ENCODE measurements around the gene PTPRT. TPM values are rescaled to one million over a fixed set of nuclear protein-coding genes. Genes with fewer than 3 reads are reported as not detected.

Gene PTPRT
- total and polyA plus RNA-seq, 2 experiments from 2014 or later = not detected

DNA sequence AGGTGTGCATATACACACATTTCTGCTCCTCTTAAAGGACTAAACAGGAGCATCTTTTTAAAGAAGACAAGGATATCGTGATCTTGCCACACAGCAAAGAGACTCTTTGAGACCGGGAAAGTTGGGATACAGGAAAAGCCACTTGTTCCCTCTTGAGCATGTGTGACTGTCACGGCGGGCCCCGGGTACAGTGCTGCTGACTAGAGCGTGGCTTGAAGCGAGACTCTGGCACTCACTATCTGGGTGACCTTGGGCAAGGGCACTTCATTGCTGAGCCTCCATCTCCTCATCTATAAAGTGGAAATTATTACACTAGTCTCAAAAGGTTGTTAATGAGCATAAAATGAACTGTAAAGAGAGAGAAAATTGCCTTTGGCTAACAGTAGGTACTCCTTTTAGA lies 713.9 kb downstream of the PTPRT start:
- no peaks in the 10 kb centered on the region for H3K27me3 ChIP-seq (ENCODE audit: insufficient read depth)
- ATAC-seq (no peak), DNase-seq (ENCODE audit: low spot score) (no peak)
- no peak overlapping the region for H3K27ac Mint-ChIP-seq
- TF ChIP-seq, protein P1, sequence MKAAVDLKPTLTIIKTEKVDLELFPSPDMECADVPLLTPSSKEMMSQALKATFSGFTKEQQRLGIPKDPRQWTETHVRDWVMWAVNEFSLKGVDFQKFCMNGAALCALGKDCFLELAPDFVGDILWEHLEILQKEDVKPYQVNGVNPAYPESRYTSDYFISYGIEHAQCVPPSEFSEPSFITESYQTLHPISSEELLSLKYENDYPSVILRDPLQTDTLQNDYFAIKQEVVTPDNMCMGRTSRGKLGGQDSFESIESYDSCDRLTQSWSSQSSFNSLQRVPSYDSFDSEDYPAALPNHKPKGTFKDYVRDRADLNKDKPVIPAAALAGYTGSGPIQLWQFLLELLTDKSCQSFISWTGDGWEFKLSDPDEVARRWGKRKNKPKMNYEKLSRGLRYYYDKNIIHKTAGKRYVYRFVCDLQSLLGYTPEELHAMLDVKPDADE (IDR thresholded peaks at IDR 0.05) = no peak
- TF ChIP-seq JUNB (IDR thresholded peaks at IDR 0.05; ENCODE audit: unreplicated experiment) = no peak
- TF ChIP-seq STAT1 (IDR thresholded peaks at IDR 0.05; ENCODE audit: unreplicated experiment) = no peak
- TF ChIP-seq EZH2 (IDR thresholded peaks at IDR 0.05; ENCODE audit: low read depth, unreplicated experiment) = no peak
- TF ChIP-seq, protein P2, sequence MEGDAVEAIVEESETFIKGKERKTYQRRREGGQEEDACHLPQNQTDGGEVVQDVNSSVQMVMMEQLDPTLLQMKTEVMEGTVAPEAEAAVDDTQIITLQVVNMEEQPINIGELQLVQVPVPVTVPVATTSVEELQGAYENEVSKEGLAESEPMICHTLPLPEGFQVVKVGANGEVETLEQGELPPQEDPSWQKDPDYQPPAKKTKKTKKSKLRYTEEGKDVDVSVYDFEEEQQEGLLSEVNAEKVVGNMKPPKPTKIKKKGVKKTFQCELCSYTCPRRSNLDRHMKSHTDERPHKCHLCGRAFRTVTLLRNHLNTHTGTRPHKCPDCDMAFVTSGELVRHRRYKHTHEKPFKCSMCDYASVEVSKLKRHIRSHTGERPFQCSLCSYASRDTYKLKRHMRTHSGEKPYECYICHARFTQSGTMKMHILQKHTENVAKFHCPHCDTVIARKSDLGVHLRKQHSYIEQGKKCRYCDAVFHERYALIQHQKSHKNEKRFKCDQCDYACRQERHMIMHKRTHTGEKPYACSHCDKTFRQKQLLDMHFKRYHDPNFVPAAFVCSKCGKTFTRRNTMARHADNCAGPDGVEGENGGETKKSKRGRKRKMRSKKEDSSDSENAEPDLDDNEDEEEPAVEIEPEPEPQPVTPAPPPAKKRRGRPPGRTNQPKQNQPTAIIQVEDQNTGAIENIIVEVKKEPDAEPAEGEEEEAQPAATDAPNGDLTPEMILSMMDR (conservative IDR thresholded peaks at IDR 0.05; ENCODE audit: low read depth in 2 of 2) = no peak
- H3K9me2 ChIP-seq (ENCODE audit: insufficient read depth) = no peaks in the 10 kb centered on the region
- peaks cover 5% of the 10 kb centered on the region; the same call in 1 of the 2 replicates for H3K36me3 ChIP-seq (ENCODE audit: insufficient read depth)
- peaks cover 32% of the 10 kb centered on the region for H3K36me3 Mint-ChIP-seq (ENCODE audit: low read depth)
- no peaks in the 10 kb centered on the region for H3K79me2 ChIP-seq (replicated peaks; ENCODE audit: insufficient read depth)
- H3K4me1 Mint-ChIP-seq = no peaks in the 10 kb centered on the region
- H3K27ac ChIP-seq (ENCODE audit: low read depth) = no peak overlapping the region
- H4K20me1 ChIP-seq (replicated peaks; ENCODE audit: insufficient read depth) = no peaks in the 10 kb centered on the region
- no peaks in the 10 kb centered on the region for H3K4me1 ChIP-seq (ENCODE audit: insufficient read depth)
- no peak overlapping the region for H3K4me3 Mint-ChIP-seq
- H3K9me3 Mint-ChIP-seq = peaks cover 98% of the 10 kb centered on the region
- no peaks in the 10 kb centered on the region for H3F3A ChIP-seq (replicated peaks; ENCODE audit: low read depth)
- H3K27me3 Mint-ChIP-seq (ENCODE audit: insufficient read depth, low read depth, poor library complexity) = peaks cover 7% of the 10 kb centered on the region
- H2AFZ ChIP-seq = no peak overlapping the region
- no peak overlapping the region for H3K4me2 ChIP-seq
- H3K4me3 ChIP-seq = no peak overlapping the region

DNA sequence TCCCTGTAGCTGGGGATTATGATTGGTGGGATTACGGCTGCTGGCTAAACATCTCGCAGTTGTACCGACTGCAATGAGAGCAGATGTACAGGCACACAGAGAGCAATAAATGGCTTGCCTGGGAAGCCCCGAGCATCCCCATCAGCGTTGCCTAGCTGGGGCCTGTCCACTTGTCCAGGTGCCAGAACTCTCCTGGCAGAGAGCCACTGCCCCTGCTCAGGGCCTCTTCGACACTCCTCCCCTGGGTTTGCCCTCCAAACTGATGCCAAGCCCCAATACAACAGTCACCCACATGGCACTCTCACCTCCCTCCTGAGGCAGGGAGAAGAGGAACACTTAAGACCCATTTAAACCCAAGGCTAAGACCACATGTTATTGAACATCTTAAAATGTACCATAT lies 715.1 kb downstream of the PTPRT start:
- Mint-ChIP-seq H3K9me3 (peaks cover 98% of the 10 kb centered on the region), H3K27me3 (ENCODE audit: insufficient read depth, low read depth, poor library complexity) (peaks cover 7% of the 10 kb centered on the region), H3K27ac (no peak overlapping the region), H3K4me3 (no peak overlapping the region), H3K4me1 (no peaks in the 10 kb centered on the region), H3K36me3 (ENCODE audit: low read depth) (peaks cover 38% of the 10 kb centered on the region)
- Histone ChIP-seq H3K4me2 (no peak overlapping the region), H3K4me1 (ENCODE audit: insufficient read depth) (no peaks in the 10 kb centered on the region), H4K20me1 (replicated peaks; ENCODE audit: insufficient read depth) (no peaks in the 10 kb centered on the region), H3K27ac (ENCODE audit: low read depth) (no peak overlapping the region), H3K27me3 (ENCODE audit: insufficient read depth) (no peaks in the 10 kb centered on the region), H3K36me3 (ENCODE audit: insufficient read depth) (peaks cover 5% of the 10 kb centered on the region; the same call in 1 of the 2 replicates), H2AFZ (no peak overlapping the region), H3K4me3 (no peak overlapping the region), H3K9me2 (ENCODE audit: insufficient read depth) (no peaks in the 10 kb centered on the region), H3F3A (replicated peaks; ENCODE audit: low read depth) (no peaks in the 10 kb centered on the region), H3K79me2 (replicated peaks; ENCODE audit: insufficient read depth) (no peaks in the 10 kb centered on the region)
- TF ChIP-seq, protein P3, sequence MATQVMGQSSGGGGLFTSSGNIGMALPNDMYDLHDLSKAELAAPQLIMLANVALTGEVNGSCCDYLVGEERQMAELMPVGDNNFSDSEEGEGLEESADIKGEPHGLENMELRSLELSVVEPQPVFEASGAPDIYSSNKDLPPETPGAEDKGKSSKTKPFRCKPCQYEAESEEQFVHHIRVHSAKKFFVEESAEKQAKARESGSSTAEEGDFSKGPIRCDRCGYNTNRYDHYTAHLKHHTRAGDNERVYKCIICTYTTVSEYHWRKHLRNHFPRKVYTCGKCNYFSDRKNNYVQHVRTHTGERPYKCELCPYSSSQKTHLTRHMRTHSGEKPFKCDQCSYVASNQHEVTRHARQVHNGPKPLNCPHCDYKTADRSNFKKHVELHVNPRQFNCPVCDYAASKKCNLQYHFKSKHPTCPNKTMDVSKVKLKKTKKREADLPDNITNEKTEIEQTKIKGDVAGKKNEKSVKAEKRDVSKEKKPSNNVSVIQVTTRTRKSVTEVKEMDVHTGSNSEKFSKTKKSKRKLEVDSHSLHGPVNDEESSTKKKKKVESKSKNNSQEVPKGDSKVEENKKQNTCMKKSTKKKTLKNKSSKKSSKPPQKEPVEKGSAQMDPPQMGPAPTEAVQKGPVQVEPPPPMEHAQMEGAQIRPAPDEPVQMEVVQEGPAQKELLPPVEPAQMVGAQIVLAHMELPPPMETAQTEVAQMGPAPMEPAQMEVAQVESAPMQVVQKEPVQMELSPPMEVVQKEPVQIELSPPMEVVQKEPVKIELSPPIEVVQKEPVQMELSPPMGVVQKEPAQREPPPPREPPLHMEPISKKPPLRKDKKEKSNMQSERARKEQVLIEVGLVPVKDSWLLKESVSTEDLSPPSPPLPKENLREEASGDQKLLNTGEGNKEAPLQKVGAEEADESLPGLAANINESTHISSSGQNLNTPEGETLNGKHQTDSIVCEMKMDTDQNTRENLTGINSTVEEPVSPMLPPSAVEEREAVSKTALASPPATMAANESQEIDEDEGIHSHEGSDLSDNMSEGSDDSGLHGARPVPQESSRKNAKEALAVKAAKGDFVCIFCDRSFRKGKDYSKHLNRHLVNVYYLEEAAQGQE (IDR thresholded peaks at IDR 0.05; ENCODE audit: unreplicated experiment) = no peak
- TF ChIP-seq JUNB (IDR thresholded peaks at IDR 0.05; ENCODE audit: unreplicated experiment) (no peak), STAT1 (IDR thresholded peaks at IDR 0.05; ENCODE audit: unreplicated experiment) (no peak), EZH2 (IDR thresholded peaks at IDR 0.05; ENCODE audit: low read depth, unreplicated experiment) (no peak), EZH2phosphoT487 (IDR thresholded peaks at IDR 0.05; ENCODE audit: unreplicated experiment) (no peak), NANOG (IDR thresholded peaks at IDR 0.05; ENCODE audit: borderline replicate concordance) (no peak), ZNF114 (CRISPR knock-in tag; IDR thresholded peaks at IDR 0.05) (no peak)
- DNase-seq (ENCODE audit: low spot score) = no peak
- ATAC-seq = no peak
